ENCODE results near the gene IFITM5. TPM values are rescaled to one million over a fixed set of nuclear protein-coding genes. Genes with fewer than 3 reads are reported as not detected.
A peak's percentile ranks its signal among the peaks of the same experiment; 100 is the strongest.

The IFITM5 gene
- total RNA-seq, 1 experiment from 2014 or later: not detected

- H2BK12ac ChIP-seq (ENCODE audit: insufficient read length, low read depth, low read length): no peak overlapping the region
- no peak overlapping the region for H2AK5ac ChIP-seq (ENCODE audit: insufficient read length, low read length)
- H3K4me1 ChIP-seq (ENCODE audit: insufficient read depth, low read length): peaks cover 5% of the 10 kb centered on the region; the same call in 1 of the 2 replicates
- no CpG with 5 or more reads among the region's 7 CpGs for WGBS (ENCODE audit: extremely low coverage, insufficient read length, low lambda C conversion rate)
- H4K20me1 ChIP-seq (ENCODE audit: control insufficient read depth, insufficient read depth, insufficient read length): no peaks in the 10 kb centered on the region
- H3K4me2 ChIP-seq (ENCODE audit: insufficient read depth, insufficient read length, low read length): peak overlapping the region; percentile 30
- no peak overlapping the region for H4K8ac ChIP-seq (replicated peaks; ENCODE audit: insufficient read length, low read depth, low read length)
- H3K27me3 ChIP-seq (ENCODE audit: insufficient read depth, low read length): no peaks in the 10 kb centered on the region
- no peak overlapping the region for H3T11ph ChIP-seq (ENCODE audit: low read length)
- no peak overlapping the region for H4K5ac ChIP-seq (ENCODE audit: insufficient read length, low read depth, low read length)
- no peak overlapping the region for H3K23ac ChIP-seq (ENCODE audit: insufficient read length, low read depth, low read length)
- Mint-ChIP-seq H3K4me1 (peaks cover 41 to 65% of the 10 kb centered on the region in 2 experiments), H3K27ac (peak overlapping the region in 2 of 3 experiments; percentile 79 to 80; a peak in 4 of 7 replicates), H3K4me3 (peak overlapping the region; percentile 78 to 92), H3K27me3 (ENCODE audit: low read depth) (no peaks in the 10 kb centered on the region), H3K36me3 (ENCODE audit: insufficient read depth in 1 of 3, low read depth in 3 of 3) (peaks cover 6 to 19% (median 6%) of the 10 kb centered on the region in 3 experiments; a peak in 6 of 7 replicates), H3K9me3 (no peaks in the 10 kb centered on the region; a peak in 1 of 5 replicates)
- no peak overlapping the region for H3K56ac ChIP-seq (ENCODE audit: insufficient read length, low read depth, low read length)
- peaks cover 35% of the 10 kb centered on the region for H3K23me2 ChIP-seq (ENCODE audit: insufficient read length, low read depth, low read length, poor library complexity, severe bottlenecking)
- H2BK120ac ChIP-seq (ENCODE audit: low read depth, low read length, poor library complexity, severe bottlenecking): no peak overlapping the region
- TF ChIP-seq, protein P1, sequence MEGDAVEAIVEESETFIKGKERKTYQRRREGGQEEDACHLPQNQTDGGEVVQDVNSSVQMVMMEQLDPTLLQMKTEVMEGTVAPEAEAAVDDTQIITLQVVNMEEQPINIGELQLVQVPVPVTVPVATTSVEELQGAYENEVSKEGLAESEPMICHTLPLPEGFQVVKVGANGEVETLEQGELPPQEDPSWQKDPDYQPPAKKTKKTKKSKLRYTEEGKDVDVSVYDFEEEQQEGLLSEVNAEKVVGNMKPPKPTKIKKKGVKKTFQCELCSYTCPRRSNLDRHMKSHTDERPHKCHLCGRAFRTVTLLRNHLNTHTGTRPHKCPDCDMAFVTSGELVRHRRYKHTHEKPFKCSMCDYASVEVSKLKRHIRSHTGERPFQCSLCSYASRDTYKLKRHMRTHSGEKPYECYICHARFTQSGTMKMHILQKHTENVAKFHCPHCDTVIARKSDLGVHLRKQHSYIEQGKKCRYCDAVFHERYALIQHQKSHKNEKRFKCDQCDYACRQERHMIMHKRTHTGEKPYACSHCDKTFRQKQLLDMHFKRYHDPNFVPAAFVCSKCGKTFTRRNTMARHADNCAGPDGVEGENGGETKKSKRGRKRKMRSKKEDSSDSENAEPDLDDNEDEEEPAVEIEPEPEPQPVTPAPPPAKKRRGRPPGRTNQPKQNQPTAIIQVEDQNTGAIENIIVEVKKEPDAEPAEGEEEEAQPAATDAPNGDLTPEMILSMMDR (conservative IDR thresholded peaks at IDR 0.05): no peak
- no peak overlapping the region for H3K14ac ChIP-seq (ENCODE audit: insufficient read depth, low read length)
- H3K18ac ChIP-seq (ENCODE audit: insufficient read length, low read depth, low read length): no peak overlapping the region
- no peak overlapping the region for H2BK5ac ChIP-seq (ENCODE audit: insufficient read length, low read length)
- H3K4ac ChIP-seq (ENCODE audit: low read depth, low read length): no peak overlapping the region
- H2BK20ac ChIP-seq (ENCODE audit: low read depth, low read length, poor library complexity, severe bottlenecking): no peak overlapping the region
- no peaks in the 10 kb centered on the region for H3K9me3 ChIP-seq (ENCODE audit: control insufficient read depth, low read depth, low read length)
- no peak overlapping the region for H2BK15ac ChIP-seq (ENCODE audit: low read depth, low read length)
- peaks cover 6% of the 10 kb centered on the region; the same call in 1 of the 2 replicates for H3K79me2 ChIP-seq (ENCODE audit: insufficient read depth, low read length)
- H3K9ac ChIP-seq (ENCODE audit: extremely low read depth, insufficient read length, low read length): no peak overlapping the region
- no peak overlapping the region for H4K91ac ChIP-seq (ENCODE audit: insufficient read length, low read depth, low read length)
- H2AFZ ChIP-seq (ENCODE audit: low read length): no peak overlapping the region
- peak; percentile 36 for DNase-seq
- no peak overlapping the region for H3K27ac ChIP-seq (ENCODE audit: insufficient read length, low read depth, low read length)
- peaks cover 2% of the 10 kb centered on the region for H3K79me1 ChIP-seq (ENCODE audit: insufficient read depth, low read depth, low read length, poor library complexity, severe bottlenecking)
These were observed 17.6 kb upstream of the IFITM5 start for GRCh38 chr11:316891-317301.
